ELF-1 (cell line): ENCODE results near the gene TCAP.

Experiments used
- DNase-seq: peaks from one replicate; pipeline ENCODE4 v3.0.0-alpha.2; 2016; ENCODE audit warnings: low read depth, low spot score

The TCAP gene

GRCh38 chr17:39664581-39665561 lies at the start of gene TCAP:
TSS of gene TCAP (plus strand) at chr17:39665349. CDS start at chr17:39665360, 11 bp downstream.
- no peak for DNase-seq

- no peak for DNase-seq
These were observed 49.7 kb upstream of the TCAP start for GRCh38 chr17:39615434-39615833.

GRCh38 chr17:39617100-39617445 lies 48.1 kb upstream of the TCAP start:
- no peak for DNase-seq

- no peak for DNase-seq
These were observed 47.5 kb upstream of the TCAP start for GRCh38 chr17:39617446-39618245.

GRCh38 chr17:39618246-39618913 lies 46.8 kb upstream of the TCAP start:
- no peak for DNase-seq

GRCh38 chr17:39618956-39619785 lies 46.0 kb upstream of the TCAP start:
- DNase-seq, result no peak

GRCh38 chr17:39619786-39620101 lies 45.4 kb upstream of the TCAP start:
- no peak for DNase-seq

- DNase-seq, result peak; percentile 96
These were observed 43.4 kb upstream of the TCAP start for GRCh38 chr17:39621523-39622379.

GRCh38 chr17:39622380-39623006 lies 42.7 kb upstream of the TCAP start:
- DNase-seq, result no peak

GRCh38 chr17:39623356-39623950 lies 41.7 kb upstream of the TCAP start:
- DNase-seq, result peak; percentile 85

- DNase-seq, result no peak
These were observed 40.8 kb upstream of the TCAP start for GRCh38 chr17:39624313-39624712.

- DNase-seq, result no peak
These were observed 39.9 kb upstream of the TCAP start for GRCh38 chr17:39625198-39625785.

GRCh38 chr17:39626171-39627046 lies 38.7 kb upstream of the TCAP start, which contains the start of gene PPP1R1B:
TSS of gene PPP1R1B (plus strand) at chr17:39626952. CDS start at chr17:39627393, 441 bp downstream.
- no peak for DNase-seq

GRCh38 chr17:39627047-39627711 lies 38.0 kb upstream of the TCAP start:
- no peak for DNase-seq

GRCh38 chr17:39627712-39628516 lies 37.2 kb upstream of the TCAP start:
- DNase-seq, result no peak

GRCh38 chr17:39628655-39629493 lies 36.3 kb upstream of the TCAP start:
- DNase-seq, result no peak
